ENCODE measurements around the gene KCNB1. TPM values are rescaled to one million over a fixed set of nuclear protein-coding genes. Genes with fewer than 3 reads are reported as not detected.

KCNB1 gene
- total RNA-seq, 2 donors from 2014 or later, result 2.8 to 16.1 TPM

Other genes with a start within 250 kb of the KCNB1 start
- gene ZNFX1, start 204.6 kb downstream of the KCNB1 start, total RNA-seq, result 10 to 100 TPM; 25.6 to 32.7 TPM
- gene PTGIS, start 85.5 kb upstream of the KCNB1 start, total RNA-seq, result 10 to 100 TPM; 12.9 to 34.6 TPM
- 10 to 100 TPM; 17.8 to 53.7 TPM for gene B4GALT5, start 231.2 kb upstream of the KCNB1 start, total RNA-seq

Data from prostate gland (tissue), 2 donors.